ENCODE measurements around the gene DDX3X.

DNA sequence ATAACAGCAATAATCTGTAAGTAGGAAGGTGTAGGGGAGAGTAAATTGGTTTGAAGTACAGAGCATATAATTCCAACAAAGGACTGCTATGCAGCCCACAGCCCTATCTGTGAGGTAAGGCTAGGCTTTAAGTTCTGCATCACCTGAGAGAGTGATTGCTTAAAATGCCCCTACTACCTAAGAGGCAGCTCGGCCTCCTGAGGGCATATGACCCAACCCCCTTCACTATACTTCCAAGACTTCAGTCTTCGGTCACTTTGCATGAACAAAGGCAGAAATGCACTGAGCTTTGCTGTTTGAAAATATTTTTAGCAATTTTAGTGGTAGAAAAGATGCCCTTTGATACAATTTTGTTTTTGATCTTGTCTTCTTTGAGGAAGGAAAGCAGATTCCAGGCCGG lies 4.9 kb upstream of the DDX3X start:
- TF ChIP-seq, protein P1, sequence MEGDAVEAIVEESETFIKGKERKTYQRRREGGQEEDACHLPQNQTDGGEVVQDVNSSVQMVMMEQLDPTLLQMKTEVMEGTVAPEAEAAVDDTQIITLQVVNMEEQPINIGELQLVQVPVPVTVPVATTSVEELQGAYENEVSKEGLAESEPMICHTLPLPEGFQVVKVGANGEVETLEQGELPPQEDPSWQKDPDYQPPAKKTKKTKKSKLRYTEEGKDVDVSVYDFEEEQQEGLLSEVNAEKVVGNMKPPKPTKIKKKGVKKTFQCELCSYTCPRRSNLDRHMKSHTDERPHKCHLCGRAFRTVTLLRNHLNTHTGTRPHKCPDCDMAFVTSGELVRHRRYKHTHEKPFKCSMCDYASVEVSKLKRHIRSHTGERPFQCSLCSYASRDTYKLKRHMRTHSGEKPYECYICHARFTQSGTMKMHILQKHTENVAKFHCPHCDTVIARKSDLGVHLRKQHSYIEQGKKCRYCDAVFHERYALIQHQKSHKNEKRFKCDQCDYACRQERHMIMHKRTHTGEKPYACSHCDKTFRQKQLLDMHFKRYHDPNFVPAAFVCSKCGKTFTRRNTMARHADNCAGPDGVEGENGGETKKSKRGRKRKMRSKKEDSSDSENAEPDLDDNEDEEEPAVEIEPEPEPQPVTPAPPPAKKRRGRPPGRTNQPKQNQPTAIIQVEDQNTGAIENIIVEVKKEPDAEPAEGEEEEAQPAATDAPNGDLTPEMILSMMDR (IDR thresholded peaks at IDR 0.05; ENCODE audit: poor library complexity), result no peak
- TF ChIP-seq EZH2phosphoT487 (IDR thresholded peaks at IDR 0.05; ENCODE audit: low read depth, severe bottlenecking, unreplicated experiment), result no peak
- TF ChIP-seq EZH2 (IDR thresholded peaks at IDR 0.05; ENCODE audit: borderline replicate concordance), result no peak
